Metanephros (tissue), 1 donor: ENCODE data around the gene ACTG1. TPM values are rescaled to one million over a fixed set of nuclear protein-coding genes. Genes with fewer than 3 reads are reported as not detected.

Source experiments
- total RNA-seq: library from RNA; depleted of rRNA; stranded (reverse); fragments of >200 nt; gene quantifications from one replicate; pipeline ENCODE4 v1.2.3, GENCODE V29; 2014

Gene ACTG1
- total RNA-seq, result 5,181 TPM

DNA sequence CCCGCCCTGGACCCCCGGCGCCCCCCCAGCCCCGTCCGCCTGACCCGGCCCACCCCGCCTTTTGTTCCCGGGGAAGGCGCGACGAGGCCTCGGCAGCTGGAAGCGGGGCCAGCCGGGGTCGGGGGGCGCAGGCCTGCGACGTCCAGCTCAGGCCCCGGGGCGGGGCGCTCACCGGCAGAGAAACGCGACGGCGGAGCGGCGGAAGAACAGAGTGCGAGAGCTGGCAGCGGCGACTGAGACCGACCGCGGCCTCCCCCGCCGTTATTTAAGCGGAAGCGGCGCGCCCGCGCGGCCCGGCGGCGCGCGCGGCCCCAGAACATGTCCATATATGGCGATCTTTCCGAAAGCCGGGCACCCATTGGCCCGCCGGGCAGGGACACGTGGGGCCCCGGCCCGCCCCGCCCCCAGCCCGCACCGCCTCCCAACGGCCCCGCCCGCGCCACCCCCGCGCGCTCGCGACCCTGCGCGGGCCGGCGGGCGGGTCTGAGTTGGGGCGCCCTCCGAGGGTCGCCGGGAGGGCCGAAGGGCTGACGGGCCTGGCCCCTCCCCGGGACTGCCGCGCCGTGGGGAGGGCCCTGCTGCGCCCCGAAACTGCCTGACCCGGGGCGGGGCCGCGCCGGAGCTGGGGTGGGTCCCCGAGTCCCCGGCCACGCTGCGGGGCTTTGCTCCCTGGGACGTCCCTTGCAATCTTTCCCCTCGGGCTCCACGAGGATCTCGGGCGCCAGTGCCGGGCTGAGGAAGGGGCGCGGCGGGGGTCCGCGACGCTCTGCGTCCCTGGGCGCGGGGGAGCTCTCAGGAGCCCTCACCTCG lies at the start of gene ACTG1:
ACTG1 (minus strand) TSS at position 238 of the 810 bp plus-strand sequence. CDS start 445 bp downstream, outside the sequence.

DNA sequence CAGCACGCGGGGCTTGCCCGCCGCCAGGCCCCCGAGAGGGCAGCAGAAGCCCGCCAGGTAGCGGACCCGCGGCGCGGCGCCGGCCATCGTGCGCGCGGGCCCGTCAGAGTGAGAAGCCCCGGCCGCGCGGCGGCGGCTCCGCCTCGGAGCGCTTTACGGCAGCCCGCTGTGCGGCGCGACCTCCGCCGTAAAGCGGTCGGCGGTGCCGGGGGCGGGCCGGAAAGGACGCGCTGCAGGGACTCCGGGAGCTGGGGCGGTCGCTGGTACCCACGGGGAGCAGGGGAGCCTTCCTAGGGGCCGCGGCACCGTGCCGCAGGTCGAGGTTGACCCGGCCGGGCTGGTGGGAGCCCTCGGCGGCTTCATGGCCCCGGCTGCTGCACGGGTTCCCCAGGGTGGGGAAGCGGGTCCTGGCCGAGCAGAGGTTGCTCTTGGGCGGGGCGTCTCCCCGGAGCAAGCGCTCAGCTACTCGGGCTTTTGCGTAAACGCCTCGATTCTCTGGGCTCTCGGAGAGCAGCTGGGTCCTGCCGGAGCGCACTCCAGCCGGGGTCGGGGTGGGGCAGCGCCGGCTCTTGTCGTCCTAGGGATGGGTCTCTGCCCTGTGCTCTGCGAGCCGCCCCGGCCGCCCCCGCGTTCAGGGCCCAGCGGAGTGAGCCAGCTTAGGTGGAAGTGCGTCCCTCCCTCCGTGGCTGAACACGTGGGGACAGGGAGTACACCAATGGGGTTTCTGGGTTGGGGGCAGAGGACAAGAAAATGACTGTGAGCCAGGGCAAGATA lies 39.8 kb upstream of the ACTG1 start, which contains the start of gene FAAP100:
FAAP100 (minus strand) TSS at position 110 of the 774 bp plus-strand sequence; CDS start at position 87, 23 bp downstream.

DNA sequence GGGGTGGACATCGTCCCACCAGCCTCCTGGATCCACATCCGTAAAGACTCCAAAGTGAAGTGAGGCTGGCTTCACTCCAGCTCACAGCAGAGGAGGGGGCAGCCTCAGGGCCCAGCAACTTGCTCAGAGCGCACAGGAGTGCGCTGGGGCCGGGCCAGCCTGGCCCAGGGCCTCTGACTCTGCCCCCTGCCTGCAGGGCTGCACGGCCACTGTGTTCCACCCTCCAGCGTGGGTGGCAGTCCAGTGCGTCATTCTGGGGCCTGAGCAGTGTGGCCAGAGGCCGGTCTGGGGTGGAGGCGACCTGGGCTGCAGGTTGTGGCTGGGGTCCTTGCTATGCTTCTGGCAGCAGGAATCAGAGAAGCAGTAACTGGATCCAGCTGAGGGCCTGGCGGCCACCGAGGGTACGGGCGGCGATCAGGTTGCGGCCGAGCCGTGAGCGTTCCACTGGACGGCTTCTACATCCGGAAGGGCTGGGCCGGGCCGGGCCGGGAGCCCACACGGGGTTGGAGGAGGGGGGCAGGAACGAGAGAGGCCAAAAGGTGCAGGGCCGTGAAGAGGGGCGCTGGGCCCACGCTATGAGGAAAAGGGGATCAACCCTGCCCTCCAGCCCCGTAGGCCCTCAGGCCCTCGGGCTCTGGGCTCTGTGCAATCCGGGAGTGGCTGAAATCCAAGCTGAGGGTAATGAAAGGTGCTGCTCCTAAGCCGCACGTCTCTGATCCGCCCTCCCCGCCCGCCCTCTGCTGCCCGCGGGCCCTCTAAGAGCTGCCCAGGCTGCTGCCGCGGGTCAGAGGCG lies 15.2 kb upstream of the ACTG1 start, which contains the start of gene FSCN2:
FSCN2 (plus strand) TSS at position 787 of the 793 bp plus-strand sequence. CDS start 155 bp downstream, outside the sequence.

Other genes starting within 250 kb of the ACTG1 start
- 63.1 TPM for gene SLC38A10, start 217.5 kb downstream of the ACTG1 start, total RNA-seq
- 25.2 TPM for gene BAHCC1, start 117.3 kb downstream of the ACTG1 start, total RNA-seq
- 4.1 TPM for gene FSCN2, start 15.6 kb upstream of the ACTG1 start, total RNA-seq
- 29.5 TPM for gene FAAP100, start 39.6 kb upstream of the ACTG1 start, total RNA-seq
- gene NPLOC4, start 124.3 kb upstream of the ACTG1 start, total RNA-seq, result 55.6 TPM
- gene TSPAN10, start 124.4 kb upstream of the ACTG1 start, total RNA-seq, result 3.9 TPM
- 4.4 TPM for gene PDE6G, start 143.7 kb upstream of the ACTG1 start, total RNA-seq
- 16.5 TPM for gene OXLD1, start 153.8 kb upstream of the ACTG1 start, total RNA-seq
- 8.1 TPM for gene CCDC137, start 153.9 kb upstream of the ACTG1 start, total RNA-seq
- gene ARL16, start 171.0 kb upstream of the ACTG1 start, total RNA-seq, result 56.7 TPM
- gene HGS, start 171.2 kb upstream of the ACTG1 start, total RNA-seq, result 82.9 TPM
- gene MRPL12, start 190.6 kb upstream of the ACTG1 start, total RNA-seq, result 23.5 TPM
- gene SLC25A10, start 199.5 kb upstream of the ACTG1 start, total RNA-seq, result 15.3 TPM